Measurements from ENCODE around the gene INTS7.

DNA sequence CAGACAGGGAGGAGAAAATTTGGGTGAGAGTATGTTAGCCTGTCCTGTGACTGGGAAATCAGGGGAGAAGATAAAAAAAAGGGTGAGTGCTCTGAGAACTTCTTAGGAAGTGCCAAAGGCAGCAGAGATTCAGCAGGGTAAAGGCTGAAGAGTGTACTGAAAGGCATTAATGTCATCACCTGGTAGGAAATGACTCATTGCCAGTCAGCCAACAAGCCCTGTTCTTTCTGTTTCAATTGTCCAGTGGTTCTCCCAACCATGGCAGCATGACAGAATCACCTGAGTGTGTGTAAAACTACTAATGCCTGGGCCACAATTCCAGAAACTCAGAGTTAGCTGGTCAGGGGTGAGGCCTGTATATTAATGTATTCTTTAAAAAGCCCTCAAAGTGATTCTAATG is 83.5 kb downstream of the INTS7 start:
- TF ChIP-seq, protein P1, sequence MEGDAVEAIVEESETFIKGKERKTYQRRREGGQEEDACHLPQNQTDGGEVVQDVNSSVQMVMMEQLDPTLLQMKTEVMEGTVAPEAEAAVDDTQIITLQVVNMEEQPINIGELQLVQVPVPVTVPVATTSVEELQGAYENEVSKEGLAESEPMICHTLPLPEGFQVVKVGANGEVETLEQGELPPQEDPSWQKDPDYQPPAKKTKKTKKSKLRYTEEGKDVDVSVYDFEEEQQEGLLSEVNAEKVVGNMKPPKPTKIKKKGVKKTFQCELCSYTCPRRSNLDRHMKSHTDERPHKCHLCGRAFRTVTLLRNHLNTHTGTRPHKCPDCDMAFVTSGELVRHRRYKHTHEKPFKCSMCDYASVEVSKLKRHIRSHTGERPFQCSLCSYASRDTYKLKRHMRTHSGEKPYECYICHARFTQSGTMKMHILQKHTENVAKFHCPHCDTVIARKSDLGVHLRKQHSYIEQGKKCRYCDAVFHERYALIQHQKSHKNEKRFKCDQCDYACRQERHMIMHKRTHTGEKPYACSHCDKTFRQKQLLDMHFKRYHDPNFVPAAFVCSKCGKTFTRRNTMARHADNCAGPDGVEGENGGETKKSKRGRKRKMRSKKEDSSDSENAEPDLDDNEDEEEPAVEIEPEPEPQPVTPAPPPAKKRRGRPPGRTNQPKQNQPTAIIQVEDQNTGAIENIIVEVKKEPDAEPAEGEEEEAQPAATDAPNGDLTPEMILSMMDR (conservative IDR thresholded peaks at IDR 0.05; ENCODE audit: low read depth, low read length): no peak
- TF ChIP-seq EZH2phosphoT487 (IDR thresholded peaks at IDR 0.05; ENCODE audit: borderline replicate concordance, low read length): no peak
